Vagina (tissue), 2 donors: ENCODE results near the gene CCDC32. TPM values are rescaled to one million over a fixed set of nuclear protein-coding genes. Genes with fewer than 3 reads are reported as not detected.

ENCODE experiments used
- DNase-seq, 2 donors: peaks; one replicate each; pipeline ENCODE4 v3.0.0-alpha.2; 2017; ENCODE audit errors: extremely low spot score in 2 of 2
- H3K27ac ChIP-seq: fragments of 200-600 bp; sonication (generic); one replicate; pipeline ENCODE4 v1.5.1; 2019
- H3K27me3 ChIP-seq: fragments of 200-600 bp; sonication (generic); one replicate; pipeline ENCODE4 v1.5.1; 2019
- H3K36me3 ChIP-seq, 2 donors: fragments of 200-600 bp; sonication (generic); one replicate each; pipeline ENCODE4 v1.5.1; 2017 to 2019
- H3K4me1 ChIP-seq: fragments of 200-600 bp; sonication (generic); one replicate; pipeline ENCODE4 v1.5.1; 2019
- H3K4me3 ChIP-seq, 2 donors: fragments of 200-600 bp; sonication (generic); 1 replicate in 1 of 2; 2 replicates in 1 of 2; pipeline ENCODE4 v1.5.1; 2016 to 2019
- H3K9me3 ChIP-seq: fragments of 200-600 bp; sonication (generic); one replicate; pipeline ENCODE4 v1.5.1; 2019
- CTCF ChIP-seq, 3 experiments: fragments of 450-650 bp in 2 of 3; fragments of 200-600 bp in 1 of 3; sonication (generic) in 1 of 3; IDR thresholded peaks; one replicate each; pipeline ENCODE4 v1.5.1; 2017 to 2019; ENCODE audit warnings: antibody characterized with exemption in 3 of 3, mild to moderate bottlenecking in 2 of 3, moderate library complexity in 2 of 3
- POLR2A ChIP-seq, 2 donors: fragments of 450-650 bp; IDR thresholded peaks; one replicate each; pipeline ENCODE4 v1.6.1; 2017; ENCODE audit warnings: antibody characterized with exemption in 2 of 2, mild to moderate bottlenecking in 2 of 2, moderate library complexity in 2 of 2
- POLR2AphosphoS5 ChIP-seq, 2 donors: sonication (generic); formaldehyde crosslinking; IDR thresholded peaks; one replicate each; pipeline ENCODE4 v1.9.0; 2017; ENCODE audit warnings: antibody characterized with exemption in 2 of 2, mild to moderate bottlenecking in 2 of 2, low read depth in 1 of 2; ENCODE audit not compliant: insufficient read depth in 1 of 2
- intact Hi-C: fragments of 100-400 bp; cut with DNase I; formaldehyde crosslinking; loops from one replicate; pipeline ENCODE4 v1.15.1; 2023
- total RNA-seq: library from RNA; depleted of rRNA; stranded (reverse); fragments of >200 nt; gene quantifications from one replicate; pipeline ENCODE4 v1.2.3, GENCODE V29; 2016

Gene CCDC32
- total RNA-seq, 1 donor from 2014 or later: 20.6 TPM

- Histone ChIP-seq H3K4me1 (no peaks in the 10 kb centered on the region), H3K27ac (no peak overlapping the region), H3K9me3 (no peaks in the 10 kb centered on the region), H3K36me3 (peaks cover 0 to 29% of the 10 kb centered on the region in 2 donors), H3K4me3 (no peak overlapping the region), H3K27me3 (no peaks in the 10 kb centered on the region)
- TF ChIP-seq POLR2AphosphoS5 (IDR thresholded peaks at IDR 0.05; ENCODE audit: insufficient read depth in 1 of 2, low read depth in 1 of 2) (no peak), CTCF (IDR thresholded peaks at IDR 0.05) (no peak), POLR2A (IDR thresholded peaks at IDR 0.05) (no peak)
- no peak for DNase-seq
- intact Hi-C loops: no loop called here
Observed at GRCh38 chr15:40555876-40556275, 9.0 kb downstream of the CCDC32 start.

DNA sequence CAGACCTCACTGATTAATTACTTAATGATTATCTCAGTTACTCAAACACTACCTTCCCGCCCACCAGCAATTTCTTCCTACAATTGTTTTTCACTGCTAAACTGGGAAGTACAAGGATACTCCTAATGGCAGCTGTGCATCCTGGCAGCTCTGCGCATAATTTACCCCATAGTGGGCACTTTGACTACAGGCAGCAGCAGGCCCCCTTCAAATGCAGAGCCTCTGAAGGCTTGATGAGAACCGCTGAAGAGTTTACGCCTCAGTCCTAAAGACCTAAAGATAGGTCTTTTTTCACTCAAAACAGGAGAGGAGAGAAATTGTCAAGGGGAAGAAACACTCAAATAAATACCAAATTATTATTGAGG, 10.7 kb downstream of the CCDC32 start:
- Histone ChIP-seq H3K36me3 (peaks cover 0 to 36% of the 10 kb centered on the region in 2 donors), H3K27me3 (no peaks in the 10 kb centered on the region), H3K4me1 (no peaks in the 10 kb centered on the region), H3K9me3 (no peaks in the 10 kb centered on the region), H3K4me3 (no peak overlapping the region), H3K27ac (no peak overlapping the region)
- intact Hi-C loops: no loop called here
- no peak for DNase-seq
- no peak for TF ChIP-seq CTCF (IDR thresholded peaks at IDR 0.05)

DNA sequence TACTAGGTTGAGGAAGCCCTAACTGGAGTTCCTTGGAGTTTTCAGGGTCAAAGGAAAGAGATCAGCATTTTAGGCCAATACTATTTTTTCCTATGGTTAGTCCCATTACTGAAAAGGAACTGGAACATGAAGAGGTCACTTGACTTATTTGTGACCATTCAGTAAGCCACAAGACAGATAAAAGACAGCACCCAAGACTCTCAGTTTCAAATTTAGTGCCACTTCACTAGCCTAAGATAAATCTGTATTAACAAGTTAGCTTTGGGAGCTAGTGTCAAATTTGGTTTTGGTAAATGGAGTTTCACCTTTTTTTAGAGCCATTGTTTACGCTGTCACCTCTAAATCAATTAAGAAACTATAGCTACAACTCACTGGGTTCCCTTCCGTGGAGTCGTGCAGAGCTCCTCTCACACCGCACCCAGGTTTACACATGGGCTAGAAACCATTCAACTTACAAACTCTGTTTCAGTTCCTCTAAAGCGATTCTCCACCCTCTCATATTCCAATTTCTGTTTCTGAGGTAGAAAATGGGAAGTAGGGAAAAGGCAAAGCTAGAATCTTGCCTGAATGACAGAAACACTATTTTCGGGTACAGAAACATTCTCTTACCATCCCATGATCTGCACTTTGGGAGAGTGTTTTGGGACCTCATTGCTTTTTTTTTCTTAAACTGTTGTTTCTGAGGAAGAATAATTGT, 14.4 kb downstream of the CCDC32 start:
- Histone ChIP-seq H3K4me1 (no peaks in the 10 kb centered on the region), H3K9me3 (no peaks in the 10 kb centered on the region), H3K27me3 (no peaks in the 10 kb centered on the region), H3K27ac (no peak overlapping the region), H3K4me3 (no peak overlapping the region), H3K36me3 (peaks cover 0 to 25% of the 10 kb centered on the region in 2 donors)
- TF ChIP-seq CTCF (IDR thresholded peaks at IDR 0.05) (no peak), POLR2AphosphoS5 (IDR thresholded peaks at IDR 0.05; ENCODE audit: insufficient read depth in 1 of 2, low read depth in 1 of 2) (no peak), POLR2A (IDR thresholded peaks at IDR 0.05) (no peak)
- intact Hi-C loops: no loop called here
- DNase-seq: no peak

DNA sequence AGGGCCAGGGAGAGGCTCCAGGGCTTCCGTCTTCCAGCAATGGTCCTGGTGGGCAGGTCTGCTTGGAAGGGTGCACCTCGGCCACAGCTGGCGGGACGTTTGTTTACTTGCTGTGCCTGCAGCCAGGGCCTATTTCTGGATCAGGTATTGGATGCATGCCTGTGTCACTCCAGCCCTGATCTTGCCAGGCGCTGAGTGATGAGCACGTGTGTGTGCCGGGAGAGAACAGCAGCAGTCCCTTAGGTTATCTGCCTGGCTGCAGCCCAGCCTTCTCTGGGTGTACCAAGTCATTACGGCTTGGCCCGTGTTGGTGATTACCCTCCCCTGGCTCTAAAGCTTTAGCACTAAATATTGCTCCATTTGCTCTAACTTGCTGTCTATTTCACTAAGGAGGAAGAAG, 14.9 kb downstream of the CCDC32 start:
- no peak for DNase-seq
- H3K4me1 ChIP-seq: no peaks in the 10 kb centered on the region
- no peaks in the 10 kb centered on the region for H3K27me3 ChIP-seq
- peaks cover 0 to 19% of the 10 kb centered on the region in 2 donors for H3K36me3 ChIP-seq
- no peak overlapping the region for H3K4me3 ChIP-seq
- intact Hi-C loops: no loop called here
- no peak overlapping the region for H3K27ac ChIP-seq
- TF ChIP-seq POLR2AphosphoS5 (IDR thresholded peaks at IDR 0.05; ENCODE audit: insufficient read depth in 1 of 2, low read depth in 1 of 2): no peak
- no peak for TF ChIP-seq POLR2A (IDR thresholded peaks at IDR 0.05)
- no peak for TF ChIP-seq CTCF (IDR thresholded peaks at IDR 0.05)
- H3K9me3 ChIP-seq: no peaks in the 10 kb centered on the region

GRCh38 chr15:40548610-40549009, 16.2 kb downstream of the CCDC32 start:
- intact Hi-C loops: no loop called here
- no peak for DNase-seq
- TF ChIP-seq POLR2AphosphoS5 (IDR thresholded peaks at IDR 0.05; ENCODE audit: insufficient read depth in 1 of 2, low read depth in 1 of 2): no peak
- no peak for TF ChIP-seq POLR2A (IDR thresholded peaks at IDR 0.05)
- no peak for TF ChIP-seq CTCF (IDR thresholded peaks at IDR 0.05)

More at GRCh38 chr15:40548610-40549009, 16.2 kb downstream of the CCDC32 start:
- Histone ChIP-seq H3K27me3 (no peaks in the 10 kb centered on the region), H3K27ac (no peak overlapping the region), H3K9me3 (no peaks in the 10 kb centered on the region), H3K36me3 (peaks cover 0 to 16% of the 10 kb centered on the region in 2 donors), H3K4me3 (no peak overlapping the region), H3K4me1 (no peaks in the 10 kb centered on the region)
